8988T (cell line): ENCODE measurements around the gene RAET1G.

Experiments used
- DNase-seq: peaks from one replicate; pipeline ENCODE4 v3.0.0; 2011

RAET1G gene

GRCh38 chr6:149891259-149891658, 31.7 kb downstream of the RAET1G start:
- DNase-seq = no peak

DNA sequence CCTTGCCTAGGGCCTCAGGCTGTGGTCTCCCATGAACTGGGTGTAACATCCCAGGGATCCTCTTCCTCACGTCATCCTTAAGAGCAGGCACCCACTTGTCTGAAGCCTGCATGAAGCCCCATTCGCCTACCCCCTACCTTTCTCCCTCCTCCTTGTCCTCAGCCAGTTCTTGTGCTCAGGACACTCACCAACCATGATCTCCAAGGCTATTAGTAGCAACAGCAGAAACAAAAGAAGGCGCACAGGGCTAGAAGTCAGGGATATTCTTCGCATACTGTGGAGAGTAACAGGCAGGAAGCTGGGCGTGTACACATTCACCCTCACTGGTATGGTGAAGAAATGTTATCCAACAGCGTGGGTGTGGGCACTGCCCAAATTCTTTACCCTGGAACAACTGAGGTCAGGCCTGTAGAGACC, 32.3 kb downstream of the RAET1G start:
- no peak for DNase-seq

- DNase-seq = no peak
Observed at GRCh38 chr6:149889326-149889725, 33.6 kb downstream of the RAET1G start.

DNA sequence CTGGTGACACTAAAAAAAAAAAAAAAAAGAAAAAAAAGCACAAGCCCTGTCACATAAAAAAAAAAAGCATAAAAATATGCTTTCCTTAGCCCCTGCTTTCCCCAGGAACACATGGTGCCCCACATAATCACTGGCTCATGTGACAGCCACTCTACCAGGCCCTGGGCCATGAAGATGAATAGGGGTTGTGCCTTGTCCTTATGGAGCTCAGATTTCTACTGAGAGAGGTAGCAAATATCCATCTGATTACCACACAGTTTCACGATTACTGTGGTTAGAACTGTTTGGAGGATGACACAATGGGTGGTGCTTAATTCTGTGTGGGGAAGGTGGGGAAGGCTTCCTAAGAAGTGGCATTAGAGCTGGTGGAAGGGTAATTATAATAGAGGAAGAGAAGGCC, 34.3 kb downstream of the RAET1G start:
- no peak for DNase-seq

DNA sequence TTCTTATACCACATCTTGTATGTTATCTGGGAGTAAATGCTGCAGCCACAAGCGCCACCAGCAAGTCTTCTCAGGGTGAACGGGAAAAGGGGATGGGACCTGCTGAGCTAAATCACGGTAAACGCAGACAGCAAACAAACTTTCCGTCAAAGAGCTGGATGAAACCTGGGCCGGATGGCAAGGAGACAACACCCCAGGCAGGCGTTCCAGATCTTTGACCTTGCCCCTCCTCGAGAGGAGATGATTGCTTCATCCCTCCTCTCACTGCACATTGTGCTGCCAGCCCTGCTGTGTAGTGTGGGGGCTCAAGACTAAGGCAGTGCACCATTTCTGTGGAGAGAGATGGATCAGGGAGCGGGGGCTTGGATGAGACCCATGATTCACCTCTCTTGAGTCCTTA, 34.8 kb downstream of the RAET1G start:
- no peak for DNase-seq

- no peak for DNase-seq
Observed at GRCh38 chr6:149887343-149887742, 35.6 kb downstream of the RAET1G start.

- no peak for DNase-seq
Observed at GRCh38 chr6:149885888-149886287, 37.0 kb downstream of the RAET1G start.

DNA sequence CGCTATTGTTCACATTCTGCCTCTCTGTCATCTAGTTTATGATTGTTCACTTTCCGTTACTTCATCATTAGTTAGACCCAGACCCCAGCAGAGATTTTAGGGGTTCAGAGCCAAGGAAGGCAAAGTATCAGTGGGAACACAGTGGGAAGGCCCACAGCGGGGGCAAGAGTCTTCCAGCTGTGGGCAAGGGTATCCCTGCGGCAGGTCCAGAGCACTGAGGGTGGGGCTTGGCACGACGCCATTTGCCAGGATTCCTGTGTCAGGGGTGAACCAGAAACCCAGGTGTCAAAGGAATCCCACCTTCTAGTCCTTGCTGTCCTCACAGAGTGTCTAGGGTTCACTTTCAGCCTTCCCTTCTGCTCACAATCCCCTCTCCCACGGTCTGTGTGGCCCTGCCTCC, 38.3 kb downstream of the RAET1G start:
- no peak for DNase-seq

GRCh38 chr6:149884215-149884614, 38.7 kb downstream of the RAET1G start:
- DNase-seq = no peak

DNA sequence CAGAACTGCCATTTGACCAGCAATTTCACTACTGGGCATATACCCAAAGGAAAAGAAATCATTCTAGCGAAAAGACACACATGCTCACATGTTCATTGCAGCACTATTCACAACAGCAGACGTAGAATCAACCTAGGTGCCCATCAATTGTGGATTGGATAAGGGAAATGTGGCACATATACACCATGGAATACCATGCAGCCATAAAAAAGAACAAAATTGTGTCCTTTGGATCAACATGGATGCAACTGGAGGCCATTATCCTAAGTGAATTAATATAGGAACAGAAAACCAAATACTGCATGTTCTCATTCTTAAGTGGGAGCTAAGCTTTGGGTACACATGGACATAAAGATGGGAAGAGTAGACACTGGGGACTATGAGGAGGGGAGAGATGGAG, 41.1 kb downstream of the RAET1G start:
- DNase-seq = no peak

GRCh38 chr6:149881066-149881766, 41.7 kb downstream of the RAET1G start:
- DNase-seq = no peak

- no peak for DNase-seq
Observed at GRCh38 chr6:149877659-149878058, 45.3 kb downstream of the RAET1G start.

- no peak for DNase-seq
Observed at GRCh38 chr6:149876241-149876933, 46.5 kb downstream of the RAET1G start.

DNA sequence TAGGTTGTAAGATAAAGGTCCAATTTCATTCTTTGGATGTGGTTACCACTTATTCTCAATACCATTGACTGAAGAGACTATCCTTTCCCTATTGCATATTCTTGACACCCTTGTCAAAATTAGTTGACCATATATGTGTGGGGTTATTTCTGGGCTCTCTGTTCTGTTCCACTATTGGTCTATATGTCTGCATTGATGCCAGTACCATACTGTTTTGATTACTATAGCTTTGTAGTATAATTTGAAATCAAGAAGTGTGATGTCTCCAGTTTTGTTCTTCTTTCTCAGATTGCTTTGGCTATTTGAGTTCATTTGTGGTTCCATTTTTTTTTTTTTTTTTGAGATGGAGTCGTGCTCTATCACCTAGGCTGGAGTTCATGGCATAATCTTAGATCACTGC, 50.7 kb downstream of the RAET1G start:
- no peak for DNase-seq

DNA sequence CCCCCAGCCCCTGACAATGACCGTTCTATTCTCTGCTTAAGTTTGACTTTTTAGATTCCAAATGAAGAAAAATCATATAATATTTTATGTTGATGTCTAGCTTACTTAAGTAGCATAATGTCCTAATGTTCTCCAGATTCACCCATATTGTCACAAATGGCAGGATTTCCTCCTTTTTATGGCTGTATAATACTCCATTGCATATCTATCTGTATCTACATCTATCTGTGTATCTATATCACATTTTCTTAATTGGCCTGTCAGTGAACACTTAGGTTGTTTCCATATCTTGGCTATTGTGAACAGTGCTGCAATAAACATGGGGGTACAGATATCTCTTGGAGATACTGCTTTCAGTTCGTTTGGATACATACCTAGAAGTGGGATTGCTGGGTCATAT, 51.7 kb downstream of the RAET1G start:
- no peak for DNase-seq

GRCh38 chr6:149869275-149869892, 53.5 kb downstream of the RAET1G start:
- no peak for DNase-seq

- DNase-seq = no peak
Observed at GRCh38 chr6:149867876-149868640, 54.9 kb downstream of the RAET1G start.
